DOHH2 (cell line): ENCODE data around the gene STAT5A.

Experiments
- H3F3A ChIP-seq: fragments of 200-600 bp; sonication (generic), shearing (Covaris generic); 2 replicates; pipeline ENCODE4 v1.6.0; 2016; ENCODE audit warnings: antibody characterized with exemption, mild to moderate bottlenecking; ENCODE audit not compliant: control insufficient read depth, insufficient read depth
- H3K27ac ChIP-seq: fragments of 200-600 bp; sonication (generic); 2 replicates; pipeline ENCODE4 v1.5.1; 2014; ENCODE audit warnings: low read depth, mild to moderate bottlenecking, low read length, moderate library complexity
- H3K27me3 ChIP-seq: fragments of 200-600 bp; sonication (generic); 2 replicates; pipeline ENCODE4 v1.6.1; 2014; ENCODE audit warnings: mild to moderate bottlenecking, low read length, mixed read lengths; ENCODE audit not compliant: control insufficient read depth
- H3K36me3 ChIP-seq: fragments of 200-600 bp; sonication (generic); 2 replicates; pipeline ENCODE4 v1.6.1; 2014; ENCODE audit warnings: mild to moderate bottlenecking, low read length, moderate library complexity, mixed read lengths; ENCODE audit not compliant: control insufficient read depth
- H3K4me1 ChIP-seq: fragments of 200-600 bp; sonication (generic); 2 replicates; pipeline ENCODE4 v1.6.1; 2014; ENCODE audit warnings: mild to moderate bottlenecking, low read length, mixed read lengths; ENCODE audit not compliant: control insufficient read depth
- H3K4me2 ChIP-seq: fragments of 200-600 bp; sonication (generic); 2 replicates; pipeline ENCODE4 v1.6.0; 2014; ENCODE audit warnings: mild to moderate bottlenecking, low read length, moderate library complexity
- H3K4me3 ChIP-seq: fragments of 200-600 bp; sonication (generic); 2 replicates; pipeline ENCODE4 v1.5.1; 2014; ENCODE audit warnings: mild to moderate bottlenecking, low read length, mixed read lengths
- H3K79me2 ChIP-seq: fragments of 200-600 bp; sonication (generic); 2 replicates; pipeline ENCODE4 v1.6.1; 2014; ENCODE audit warnings: mild to moderate bottlenecking, low read length, mixed read lengths; ENCODE audit not compliant: control insufficient read depth
- H3K9me2 ChIP-seq: fragments of 200-600 bp; sonication (generic); replicated peaks from 2 replicates; pipeline ENCODE4 v1.6.1; 2014; ENCODE audit warnings: mild to moderate bottlenecking, low read length, mixed read lengths; ENCODE audit not compliant: control insufficient read depth
- H3K9me3 ChIP-seq: fragments of 200-600 bp; sonication (generic); 2 replicates; pipeline ENCODE4 v1.6.1; 2014; ENCODE audit warnings: antibody characterized with exemption, low read length, mixed read lengths; ENCODE audit not compliant: control insufficient read depth, insufficient read depth
- H4K20me1 ChIP-seq: fragments of 200-600 bp; sonication (generic); 2 replicates; pipeline ENCODE4 v1.6.0; 2014; ENCODE audit warnings: low read depth, mild to moderate bottlenecking, antibody characterized with exemption, low read length, moderate library complexity; ENCODE audit not compliant: control insufficient read depth, insufficient read depth
- EZH2phosphoT487 ChIP-seq: fragments of 200-600 bp; sonication (generic); IDR thresholded peaks from 2 replicates; pipeline ENCODE4 v1.6.1; 2017; ENCODE audit warnings: borderline replicate concordance, mild to moderate bottlenecking, antibody characterized with exemption, low read length, moderate library complexity, mixed read lengths
- TF ChIP-seq, protein P1 (sequence below): fragments of 200-600 bp; sonication (generic); IDR thresholded peaks from one replicate; pipeline ENCODE4 v1.5.1; 2014; ENCODE audit warnings: antibody characterized with exemption, mild to moderate bottlenecking, low read depth, low read length; ENCODE audit not compliant: poor library complexity, severe bottlenecking

The STAT5A gene

DNA sequence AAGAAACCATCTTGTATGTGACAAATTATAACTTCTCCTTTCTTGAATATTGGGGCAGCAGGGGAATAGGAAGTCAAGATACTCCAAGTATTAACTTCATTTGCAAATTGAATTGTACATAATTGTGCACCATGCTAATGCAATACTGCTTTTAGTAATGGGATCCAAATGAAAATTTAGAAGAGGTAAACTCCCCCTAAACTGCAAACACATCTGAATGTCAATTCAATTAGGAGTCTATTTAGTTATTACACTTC is 16.6 kb upstream of the STAT5A start:
- H3K4me3 ChIP-seq, result peak overlapping the region; percentile 93
- H3K36me3 ChIP-seq, result peaks cover 26% of the 10 kb centered on the region
- no peaks in the 10 kb centered on the region for H3K9me3 ChIP-seq
- H3K27me3 ChIP-seq, result no peaks in the 10 kb centered on the region
- H3F3A ChIP-seq, result peaks cover 5% of the 10 kb centered on the region
- peaks cover 64% of the 10 kb centered on the region for H3K4me1 ChIP-seq
- peak overlapping the region; percentile 29 for H3K27ac ChIP-seq
- peak overlapping the region; percentile 93 for H3K4me2 ChIP-seq
- peaks cover 90% of the 10 kb centered on the region for H3K79me2 ChIP-seq
- H4K20me1 ChIP-seq, result no peaks in the 10 kb centered on the region
- no peak for TF ChIP-seq EZH2phosphoT487
- TF ChIP-seq, protein P1, sequence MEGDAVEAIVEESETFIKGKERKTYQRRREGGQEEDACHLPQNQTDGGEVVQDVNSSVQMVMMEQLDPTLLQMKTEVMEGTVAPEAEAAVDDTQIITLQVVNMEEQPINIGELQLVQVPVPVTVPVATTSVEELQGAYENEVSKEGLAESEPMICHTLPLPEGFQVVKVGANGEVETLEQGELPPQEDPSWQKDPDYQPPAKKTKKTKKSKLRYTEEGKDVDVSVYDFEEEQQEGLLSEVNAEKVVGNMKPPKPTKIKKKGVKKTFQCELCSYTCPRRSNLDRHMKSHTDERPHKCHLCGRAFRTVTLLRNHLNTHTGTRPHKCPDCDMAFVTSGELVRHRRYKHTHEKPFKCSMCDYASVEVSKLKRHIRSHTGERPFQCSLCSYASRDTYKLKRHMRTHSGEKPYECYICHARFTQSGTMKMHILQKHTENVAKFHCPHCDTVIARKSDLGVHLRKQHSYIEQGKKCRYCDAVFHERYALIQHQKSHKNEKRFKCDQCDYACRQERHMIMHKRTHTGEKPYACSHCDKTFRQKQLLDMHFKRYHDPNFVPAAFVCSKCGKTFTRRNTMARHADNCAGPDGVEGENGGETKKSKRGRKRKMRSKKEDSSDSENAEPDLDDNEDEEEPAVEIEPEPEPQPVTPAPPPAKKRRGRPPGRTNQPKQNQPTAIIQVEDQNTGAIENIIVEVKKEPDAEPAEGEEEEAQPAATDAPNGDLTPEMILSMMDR, result no peak
- no peaks in the 10 kb centered on the region for H3K9me2 ChIP-seq

DNA sequence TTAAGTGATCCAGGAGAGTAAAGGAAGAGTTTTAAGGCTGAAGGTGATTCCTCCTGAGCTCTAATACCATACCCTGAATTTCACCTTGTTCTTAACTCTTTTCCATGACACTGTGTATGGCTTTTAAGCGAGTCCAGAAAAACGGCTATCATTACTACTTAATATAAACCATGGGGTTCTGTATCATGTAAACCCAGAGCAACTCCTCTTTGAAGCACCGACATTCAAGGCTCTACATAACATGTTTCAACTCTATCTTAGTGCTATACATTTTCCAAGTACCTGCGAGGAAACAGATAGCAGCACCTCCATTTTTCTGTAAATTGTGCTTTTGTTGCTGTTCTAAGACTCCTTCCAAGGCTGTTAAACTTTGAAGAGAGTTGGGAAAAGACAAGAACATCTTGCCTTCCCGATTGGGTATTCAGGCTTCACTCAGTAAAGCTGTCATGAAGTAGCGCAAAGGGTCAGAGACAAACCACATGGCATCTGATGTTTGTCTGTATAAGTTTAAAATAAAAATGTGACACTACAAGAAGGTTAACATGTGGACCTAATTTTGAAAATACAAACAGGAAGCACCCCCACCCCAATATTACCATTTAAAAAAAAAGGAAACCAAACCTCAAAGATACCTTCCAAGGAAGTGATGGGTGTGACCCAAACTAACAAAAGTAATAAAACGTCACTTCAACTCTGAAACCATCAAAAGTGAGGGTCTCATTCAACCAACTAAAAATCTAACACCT is 16.0 kb upstream of the STAT5A start:
- Histone ChIP-seq H3F3A (peaks cover 8% of the 10 kb centered on the region), H3K9me3 (no peaks in the 10 kb centered on the region), H3K4me1 (peaks cover 65% of the 10 kb centered on the region), H3K27me3 (no peaks in the 10 kb centered on the region), H3K4me2 (peak overlapping the region; percentile 93), H3K36me3 (peaks cover 23% of the 10 kb centered on the region), H3K9me2 (no peaks in the 10 kb centered on the region), H4K20me1 (no peaks in the 10 kb centered on the region), H3K79me2 (peaks cover 85% of the 10 kb centered on the region), H3K27ac (peak overlapping the region; percentile 29), H3K4me3 (peak overlapping the region; percentile 93)
- TF ChIP-seq, protein P1, result no peak
- TF ChIP-seq EZH2phosphoT487, result no peak

DNA sequence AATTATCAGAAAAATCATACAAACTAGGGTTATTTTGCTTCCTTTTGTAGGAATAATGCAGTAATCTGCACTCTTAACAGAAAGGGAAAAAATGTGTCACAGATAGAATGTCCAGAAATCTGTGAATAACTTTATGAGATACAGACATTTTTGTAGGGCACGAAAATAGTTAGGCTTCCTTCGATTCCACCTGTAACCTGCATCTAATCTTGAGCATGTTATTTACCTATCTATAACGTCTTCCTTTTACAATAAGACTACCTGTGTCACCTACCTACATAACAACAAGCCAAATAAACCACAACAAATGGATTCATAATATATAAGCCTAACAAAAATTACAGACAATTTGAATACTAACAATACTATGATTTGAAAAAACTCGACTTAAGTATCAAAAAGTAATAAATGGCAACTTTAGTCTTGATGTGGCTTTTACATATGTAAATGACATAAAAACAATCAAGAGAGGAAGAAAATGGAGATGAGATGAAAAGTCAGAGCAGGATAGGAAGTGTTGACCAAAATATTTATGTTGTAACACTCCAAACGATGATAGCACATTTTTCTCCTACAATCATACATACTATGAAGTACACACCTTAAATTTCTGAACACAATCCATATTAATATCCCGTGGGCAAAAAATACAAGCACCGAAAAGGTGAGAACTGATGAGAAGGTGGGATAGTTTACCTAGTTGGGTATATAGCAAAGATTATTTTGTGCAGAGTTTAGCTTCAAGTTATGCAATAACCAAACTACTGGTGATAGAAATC is 14.6 kb upstream of the STAT5A start:
- H3K27ac ChIP-seq, result peak overlapping the region; percentile 29
- H3K79me2 ChIP-seq, result peaks cover 73% of the 10 kb centered on the region
- no peaks in the 10 kb centered on the region for H3K27me3 ChIP-seq
- H3K4me3 ChIP-seq, result peak overlapping the region; percentile 93
- peaks cover 66% of the 10 kb centered on the region for H3K4me1 ChIP-seq
- no peaks in the 10 kb centered on the region for H3K9me2 ChIP-seq
- no peaks in the 10 kb centered on the region for H3K9me3 ChIP-seq
- H3K4me2 ChIP-seq, result peak overlapping the region; percentile 93
- TF ChIP-seq, protein P1, result no peak
- TF ChIP-seq EZH2phosphoT487, result no peak
- H3F3A ChIP-seq, result peaks cover 14% of the 10 kb centered on the region
- H3K36me3 ChIP-seq, result peaks cover 17% of the 10 kb centered on the region
- H4K20me1 ChIP-seq, result no peaks in the 10 kb centered on the region
